Endothelial cell of umbilical vein (primary cell): Measurements from ENCODE around the gene LY9.

ENCODE experiments used
- CTCF ChIP-seq, 2 donors: IDR thresholded peaks; 1 replicate in 1 of 2; 2 replicates in 1 of 2; pipeline ENCODE4 v1.5.1; 2011; ENCODE audit warnings: low read length in 2 of 2, mild to moderate bottlenecking in 2 of 2, moderate library complexity in 2 of 2, control low read depth in 1 of 2, inconsistent platforms in 1 of 2, low read depth in 1 of 2; ENCODE audit not compliant: insufficient read depth in 1 of 2; ENCODE audit errors: extremely low read depth in 1 of 2
- MYC ChIP-seq: IDR thresholded peaks from one replicate; pipeline ENCODE4 v1.6.1; 2011; ENCODE audit warnings: mild to moderate bottlenecking, low read depth, low read length
- POLR2A ChIP-seq: IDR thresholded peaks from 2 replicates; pipeline ENCODE4 v1.6.1; 2012; ENCODE audit warnings: low read depth, mild to moderate bottlenecking, control low read depth, low read length

GRCh38 chr1:160841079-160841478 is 45.1 kb downstream of the LY9 start:
- TF ChIP-seq POLR2A: no peak
- no peak for TF ChIP-seq CTCF (IDR thresholded peaks at IDR 0.05; ENCODE audit: extremely low read depth in 1 of 2, insufficient read depth in 1 of 2, low read depth in 1 of 2, low read length in 2 of 2)
- no peak for TF ChIP-seq MYC
